ENCODE measurements around the gene CCN6.

- no peak for TF ChIP-seq CTCF (conservative IDR thresholded peaks at IDR 0.05 in 1 of 2, IDR thresholded peaks at IDR 0.05 in 1 of 2; ENCODE audit: low read depth in 1 of 2, low read length in 2 of 2)
- no peak for TF ChIP-seq EZH2 (IDR thresholded peaks at IDR 0.05; ENCODE audit: low read length, missing control alignments)
These were observed 32.1 kb upstream of the CCN6 start for GRCh38 chr6:112021691-112022310.
